Activated T-helper 1 cell treated with anti-CD3 and anti-CD28 coated beads, Interleukin-12 subunit alpha, Interleukin-12 subunit beta, Interleukin-2, Interleukin-4 antibody, amounts not matched to agents 30 ng/mL and 10 ng/mL and 1 ng/mL, durations not matched to agents 14 hours and 24 hours and 36 hours (primary cell): ENCODE measurements around the gene DCAF16. TPM values are rescaled to one million over a fixed set of nuclear protein-coding genes. Genes with fewer than 3 reads are reported as not detected.
A peak's percentile ranks its signal among the peaks of the same experiment; 100 is the strongest.
"Not testable (repeated sequence)": the region's sequence is repeated elsewhere in the genome, so short reads cannot be mapped to it uniquely, and the experiment has no call there.

ENCODE experiments used
- DNase-seq: peaks from one replicate; pipeline ENCODE4 v3.0.0; 2021; ENCODE audit warnings: low spot score
- H3K27ac Mint-ChIP-seq: one replicate; pipeline ENCODE4 v1.8.0; 2021; ENCODE audit warnings: mild to moderate bottlenecking, mixed read lengths
- H3K27me3 Mint-ChIP-seq: one replicate; pipeline ENCODE4 v1.8.0; 2022; ENCODE audit warnings: mild to moderate bottlenecking, moderate library complexity, mixed read lengths; ENCODE audit not compliant: insufficient read depth
- H3K36me3 Mint-ChIP-seq: one replicate; pipeline ENCODE4 v1.8.0; 2021; ENCODE audit warnings: low read depth, mixed read lengths
- H3K4me1 Mint-ChIP-seq: one replicate; pipeline ENCODE4 v1.8.0; 2021; ENCODE audit warnings: low read depth, mixed read lengths
- H3K4me3 Mint-ChIP-seq: one replicate; pipeline ENCODE4 v1.8.0; 2021; ENCODE audit warnings: mild to moderate bottlenecking, moderate library complexity, mixed read lengths
- H3K9me3 Mint-ChIP-seq: one replicate; pipeline ENCODE4 v1.8.0; 2021; ENCODE audit warnings: mixed read lengths
- intact Hi-C: fragments of 100-400 bp; cut with micrococcal nuclease; formaldehyde crosslinking; loops from one replicate; pipeline ENCODE4 v1.15.1; 2024
- total RNA-seq: library from RNA; stranded (reverse); gene quantifications from 2 replicates; pipeline ENCODE4 v1.2.3, GENCODE V29; 2022

The DCAF16 gene
- total RNA-seq = 44.0 and 48.5 TPM in 2 replicates

- Mint-ChIP-seq H3K36me3 (peaks cover 28% of the 10 kb centered on the region), H3K27me3 (no peaks in the 10 kb centered on the region), H3K27ac (peak within 1 kb of the TSS; percentile 95)
Measured at GRCh38 chr4:17810260-17811077, at the start of gene DCAF16, which contains the start of gene NCAPG. TSS of gene DCAF16 (minus strand) at chr4:17810757. CDS start at chr4:17804141, 6,616 bp downstream. TSS of gene NCAPG (plus strand) at chr4:17810979. CDS start at chr4:17811078, 99 bp downstream.

GRCh38 chr4:17859793-17860406 is 49.3 kb upstream of the DCAF16 start:
- Mint-ChIP-seq H3K4me1 (no peaks in the 10 kb centered on the region), H3K4me3 (no peak overlapping the region), H3K27me3 (peaks cover 2% of the 10 kb centered on the region), H3K27ac (no peak overlapping the region), H3K9me3 (peaks cover 20% of the 10 kb centered on the region), H3K36me3 (no peaks in the 10 kb centered on the region)
- intact Hi-C loops = no loop called here
- DNase-seq = no peak

More at GRCh38 chr4:17810260-17811077, at the start of gene DCAF16, which contains the start of gene NCAPG:
- Mint-ChIP-seq H3K4me1 (peaks cover 76% of the 10 kb centered on the region), H3K9me3 (no peaks in the 10 kb centered on the region), H3K4me3 (peak within 1 kb of the TSS; percentile 97)
- intact Hi-C loops = loop anchor here (1.0 to 10.0 kb wide), 9 partner anchors 8 to 1586 kb away; partner anchors contain the start of genes LAP3, MED28, QDPR and TAPT1
- peak; percentile 99 for DNase-seq

GRCh38 chr4:17854036-17854435 is 43.5 kb upstream of the DCAF16 start:
- H3K4me3 Mint-ChIP-seq = no peak overlapping the region
- H3K9me3 Mint-ChIP-seq = peaks cover 4% of the 10 kb centered on the region
- H3K27ac Mint-ChIP-seq = no peak overlapping the region
- H3K4me1 Mint-ChIP-seq = no peaks in the 10 kb centered on the region
- no peaks in the 10 kb centered on the region for H3K36me3 Mint-ChIP-seq
- H3K27me3 Mint-ChIP-seq = peaks cover 2% of the 10 kb centered on the region
- DNase-seq = no peak
- intact Hi-C loops = no loop called here

GRCh38 chr4:17851959-17852358 is 41.4 kb upstream of the DCAF16 start:
- H3K4me1 Mint-ChIP-seq = no peaks in the 10 kb centered on the region
- H3K36me3 Mint-ChIP-seq = peaks cover 3% of the 10 kb centered on the region
- H3K27me3 Mint-ChIP-seq = no peaks in the 10 kb centered on the region
- no peak for DNase-seq
- H3K9me3 Mint-ChIP-seq = no peaks in the 10 kb centered on the region
- H3K27ac Mint-ChIP-seq = no peak overlapping the region
- intact Hi-C loops = no loop called here
- H3K4me3 Mint-ChIP-seq = no peak overlapping the region

GRCh38 chr4:17850295-17850694 is 39.7 kb upstream of the DCAF16 start:
- H3K27me3 Mint-ChIP-seq, H3K9me3 Mint-ChIP-seq, H3K27ac Mint-ChIP-seq, H3K4me3 Mint-ChIP-seq, DNase-seq, H3K4me1 Mint-ChIP-seq, intact Hi-C loops: not testable (repeated sequence)
- peaks cover 16% of the 10 kb centered on the region for H3K36me3 Mint-ChIP-seq

GRCh38 chr4:17846266-17846665 is 35.7 kb upstream of the DCAF16 start:
- H3K4me3 Mint-ChIP-seq = no peak overlapping the region
- H3K9me3 Mint-ChIP-seq = no peaks in the 10 kb centered on the region
- peaks cover 47% of the 10 kb centered on the region for H3K36me3 Mint-ChIP-seq
- DNase-seq = no peak
- H3K4me1 Mint-ChIP-seq = no peaks in the 10 kb centered on the region
- intact Hi-C loops = no loop called here
- no peak overlapping the region for H3K27ac Mint-ChIP-seq
- no peaks in the 10 kb centered on the region for H3K27me3 Mint-ChIP-seq

- H3K4me1 Mint-ChIP-seq = peaks cover 47% of the 10 kb centered on the region
- DNase-seq = no peak
- H3K27ac Mint-ChIP-seq = peak overlapping the region; percentile 57
- H3K4me3 Mint-ChIP-seq = peak overlapping the region; percentile 6
- intact Hi-C loops = no loop called here
- H3K27me3 Mint-ChIP-seq = no peaks in the 10 kb centered on the region
- H3K36me3 Mint-ChIP-seq = peaks cover 46% of the 10 kb centered on the region
- peaks cover 6% of the 10 kb centered on the region for H3K9me3 Mint-ChIP-seq
Measured at GRCh38 chr4:17823871-17824669, 13.5 kb upstream of the DCAF16 start.

- intact Hi-C loops = loop anchor here (1.0 to 10.0 kb wide), 3 partner anchors 550 to 1592 kb away; partner anchors contain the start of gene TAPT1
- H3K27ac Mint-ChIP-seq = peak overlapping the region; percentile 63
Measured at GRCh38 chr4:17817027-17817426, 6.5 kb upstream of the DCAF16 start.

GRCh38 chr4:17816142-17816541 is 5.6 kb upstream of the DCAF16 start:
- peaks cover 26% of the 10 kb centered on the region for H3K36me3 Mint-ChIP-seq
- H3K27me3 Mint-ChIP-seq = no peaks in the 10 kb centered on the region
- no peak for DNase-seq
- intact Hi-C loops = loop anchor here (10.0 kb wide), 1 partner anchor 1591 kb away; the partner anchor contains the start of gene TAPT1
- peak overlapping the region; percentile 22 for H3K27ac Mint-ChIP-seq
- no peak overlapping the region for H3K4me3 Mint-ChIP-seq
- no peaks in the 10 kb centered on the region for H3K9me3 Mint-ChIP-seq
- peaks cover 64% of the 10 kb centered on the region for H3K4me1 Mint-ChIP-seq

More at GRCh38 chr4:17817027-17817426, 6.5 kb upstream of the DCAF16 start:
- peaks cover 66% of the 10 kb centered on the region for H3K4me1 Mint-ChIP-seq
- no peak for DNase-seq
- H3K4me3 Mint-ChIP-seq = peak overlapping the region; percentile 51
- H3K27me3 Mint-ChIP-seq = no peaks in the 10 kb centered on the region
- H3K9me3 Mint-ChIP-seq = no peaks in the 10 kb centered on the region
- peaks cover 27% of the 10 kb centered on the region for H3K36me3 Mint-ChIP-seq

GRCh38 chr4:17814140-17814539 is 3.6 kb upstream of the DCAF16 start:
- Mint-ChIP-seq H3K36me3 (peaks cover 30% of the 10 kb centered on the region), H3K9me3 (no peaks in the 10 kb centered on the region), H3K4me3 (no peak overlapping the region), H3K27ac (no peak overlapping the region), H3K4me1 (peaks cover 65% of the 10 kb centered on the region), H3K27me3 (no peaks in the 10 kb centered on the region)
- DNase-seq = no peak
- intact Hi-C loops = loop anchor here (5.0 to 10.0 kb wide), 2 partner anchors 477 to 1589 kb away; partner anchors contain the start of gene TAPT1

GRCh38 chr4:17812801-17813200 is 2.2 kb upstream of the DCAF16 start:
- H3K4me3 Mint-ChIP-seq = peak overlapping the region; percentile 97
- H3K36me3 Mint-ChIP-seq = peaks cover 28% of the 10 kb centered on the region
- no peaks in the 10 kb centered on the region for H3K27me3 Mint-ChIP-seq
- H3K9me3 Mint-ChIP-seq = no peaks in the 10 kb centered on the region
- DNase-seq = no peak
- H3K4me1 Mint-ChIP-seq = peaks cover 69% of the 10 kb centered on the region
- intact Hi-C loops = loop anchor here (5.0 to 10.0 kb wide), 2 partner anchors 476 to 1588 kb away; partner anchors contain the start of gene TAPT1
- no peak overlapping the region for H3K27ac Mint-ChIP-seq

GRCh38 chr4:17812125-17812524 is 1.6 kb upstream of the DCAF16 start:
- intact Hi-C loops = loop anchor here (5.0 to 10.0 kb wide), 2 partner anchors 475 to 1587 kb away; partner anchors contain the start of gene TAPT1
- H3K27ac Mint-ChIP-seq = peak overlapping the region; percentile 95
- no peak for DNase-seq
- H3K9me3 Mint-ChIP-seq = no peaks in the 10 kb centered on the region
- H3K4me1 Mint-ChIP-seq = peaks cover 69% of the 10 kb centered on the region
- no peaks in the 10 kb centered on the region for H3K27me3 Mint-ChIP-seq
- peaks cover 28% of the 10 kb centered on the region for H3K36me3 Mint-ChIP-seq
- peak overlapping the region; percentile 97 for H3K4me3 Mint-ChIP-seq
